GM12872 (cell line): Measurements from ENCODE around the gene UNC5A.

Experiments used
- TF ChIP-seq, protein P1 (sequence below): IDR thresholded peaks from 3 replicates; pipeline ENCODE4 v1.5.1; 2011; ENCODE audit warnings: low read depth, mild to moderate bottlenecking, low read length, moderate library complexity; ENCODE audit not compliant: insufficient read depth

UNC5A gene

DNA sequence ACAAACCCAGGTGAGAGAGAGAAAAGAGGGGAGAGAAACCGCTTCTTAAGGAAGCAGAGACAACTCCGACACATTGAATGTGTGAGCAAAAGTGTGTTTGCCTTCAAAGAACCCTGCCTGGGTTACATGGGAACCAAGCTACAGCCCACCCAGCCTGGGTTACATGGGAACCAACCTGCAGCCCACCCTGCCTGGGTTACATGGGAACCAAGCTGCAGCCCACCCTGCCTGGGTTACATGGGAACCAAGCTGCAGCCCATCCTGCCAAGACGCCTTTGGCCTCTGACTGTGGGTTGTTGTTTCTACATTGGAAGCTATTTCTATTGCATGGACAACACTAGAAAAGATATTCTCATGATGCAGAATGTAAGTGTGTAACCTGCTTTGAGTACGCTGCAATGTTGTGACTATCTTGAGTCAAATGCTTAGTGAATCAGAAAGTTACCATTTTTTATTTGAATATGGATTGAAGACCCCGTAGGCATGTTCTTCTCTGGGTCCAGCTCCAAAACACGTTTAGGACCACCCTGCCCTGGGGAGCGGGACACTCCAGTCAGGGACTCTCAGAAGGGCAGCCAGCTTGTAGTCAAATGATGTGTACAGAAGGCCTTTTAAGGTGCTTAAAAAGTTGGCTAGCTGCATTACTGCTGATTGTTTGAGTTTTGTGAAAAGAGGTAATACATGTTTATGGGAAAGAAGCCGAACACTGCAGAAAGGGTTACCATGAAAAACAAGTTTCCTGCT, 39.1 kb upstream of the UNC5A start:
- TF ChIP-seq, protein P1, sequence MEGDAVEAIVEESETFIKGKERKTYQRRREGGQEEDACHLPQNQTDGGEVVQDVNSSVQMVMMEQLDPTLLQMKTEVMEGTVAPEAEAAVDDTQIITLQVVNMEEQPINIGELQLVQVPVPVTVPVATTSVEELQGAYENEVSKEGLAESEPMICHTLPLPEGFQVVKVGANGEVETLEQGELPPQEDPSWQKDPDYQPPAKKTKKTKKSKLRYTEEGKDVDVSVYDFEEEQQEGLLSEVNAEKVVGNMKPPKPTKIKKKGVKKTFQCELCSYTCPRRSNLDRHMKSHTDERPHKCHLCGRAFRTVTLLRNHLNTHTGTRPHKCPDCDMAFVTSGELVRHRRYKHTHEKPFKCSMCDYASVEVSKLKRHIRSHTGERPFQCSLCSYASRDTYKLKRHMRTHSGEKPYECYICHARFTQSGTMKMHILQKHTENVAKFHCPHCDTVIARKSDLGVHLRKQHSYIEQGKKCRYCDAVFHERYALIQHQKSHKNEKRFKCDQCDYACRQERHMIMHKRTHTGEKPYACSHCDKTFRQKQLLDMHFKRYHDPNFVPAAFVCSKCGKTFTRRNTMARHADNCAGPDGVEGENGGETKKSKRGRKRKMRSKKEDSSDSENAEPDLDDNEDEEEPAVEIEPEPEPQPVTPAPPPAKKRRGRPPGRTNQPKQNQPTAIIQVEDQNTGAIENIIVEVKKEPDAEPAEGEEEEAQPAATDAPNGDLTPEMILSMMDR = no peak

DNA sequence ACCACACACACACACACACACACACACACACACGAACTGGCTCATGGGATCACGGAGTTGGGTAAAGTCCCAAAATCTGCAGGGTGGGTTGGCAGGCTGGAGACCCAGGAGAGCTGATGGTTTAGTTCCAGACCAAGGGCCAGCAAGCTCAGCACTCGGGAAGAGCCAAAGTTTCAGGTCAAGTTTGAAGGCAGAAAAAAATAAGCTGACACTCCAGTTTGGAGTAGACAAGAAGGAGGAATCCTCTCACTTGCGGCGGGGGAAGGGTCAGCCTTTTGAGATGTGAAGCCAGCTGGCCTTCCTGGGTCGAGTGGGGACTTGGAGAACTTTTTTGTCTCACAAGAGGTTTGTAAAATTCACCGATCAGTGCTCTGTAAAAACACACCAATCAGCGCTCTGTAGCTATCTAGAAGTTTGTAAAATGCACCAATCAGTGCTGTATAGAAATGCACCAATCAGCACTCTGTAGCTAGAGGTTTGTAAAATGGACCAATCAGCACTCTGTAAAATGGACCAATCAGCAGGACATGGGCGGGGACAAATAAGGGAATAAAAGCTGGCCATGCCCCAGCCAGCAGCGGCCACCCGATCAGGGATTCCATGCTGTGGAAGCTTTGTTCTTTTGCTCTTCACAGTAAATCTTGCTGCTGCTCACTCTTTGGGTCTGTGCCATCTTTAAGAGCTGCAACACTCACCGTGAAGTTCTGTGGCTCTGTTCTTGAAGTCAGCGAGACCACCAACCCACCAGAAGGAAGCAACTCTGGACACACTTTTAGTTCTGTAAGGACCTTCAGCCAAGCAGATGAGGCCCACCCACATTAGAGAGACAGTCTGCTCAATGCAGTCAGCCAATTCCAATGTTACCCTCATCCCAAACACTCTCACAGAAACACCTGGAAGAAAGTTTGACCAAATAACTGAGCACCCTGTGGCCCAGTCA, 37.8 kb upstream of the UNC5A start:
- TF ChIP-seq, protein P1 = no peak

DNA sequence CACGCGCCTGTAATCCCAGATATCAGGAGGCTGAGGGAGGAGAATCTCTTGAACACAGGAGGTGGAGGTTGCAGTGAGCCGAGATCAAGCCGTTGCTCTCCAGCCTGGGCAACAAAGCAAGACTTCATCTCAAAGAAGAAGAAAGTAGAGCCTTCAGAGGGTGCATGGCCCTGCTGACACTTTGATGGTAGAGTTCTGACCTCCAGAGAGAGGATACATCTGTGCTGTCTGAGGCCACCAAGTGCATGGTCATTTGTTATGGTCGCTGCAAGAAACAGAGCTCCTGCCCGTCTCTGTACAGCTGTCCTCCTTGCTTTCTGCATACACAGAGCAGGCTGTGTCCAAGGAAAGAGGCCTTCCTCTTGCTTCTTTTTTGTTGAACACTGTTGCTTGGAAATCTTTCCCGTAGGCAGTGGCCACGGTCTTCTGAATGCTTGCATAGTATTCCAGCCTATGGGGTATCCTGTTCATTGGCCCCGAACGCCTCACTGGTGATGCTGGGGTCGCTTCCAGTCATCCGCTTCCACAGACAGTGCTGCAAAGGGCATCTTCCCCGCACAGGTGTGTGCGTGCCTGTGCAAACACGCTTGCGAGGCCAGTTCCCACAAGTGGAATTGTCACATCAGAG, 36.8 kb upstream of the UNC5A start:
- TF ChIP-seq, protein P1 = no peak

DNA sequence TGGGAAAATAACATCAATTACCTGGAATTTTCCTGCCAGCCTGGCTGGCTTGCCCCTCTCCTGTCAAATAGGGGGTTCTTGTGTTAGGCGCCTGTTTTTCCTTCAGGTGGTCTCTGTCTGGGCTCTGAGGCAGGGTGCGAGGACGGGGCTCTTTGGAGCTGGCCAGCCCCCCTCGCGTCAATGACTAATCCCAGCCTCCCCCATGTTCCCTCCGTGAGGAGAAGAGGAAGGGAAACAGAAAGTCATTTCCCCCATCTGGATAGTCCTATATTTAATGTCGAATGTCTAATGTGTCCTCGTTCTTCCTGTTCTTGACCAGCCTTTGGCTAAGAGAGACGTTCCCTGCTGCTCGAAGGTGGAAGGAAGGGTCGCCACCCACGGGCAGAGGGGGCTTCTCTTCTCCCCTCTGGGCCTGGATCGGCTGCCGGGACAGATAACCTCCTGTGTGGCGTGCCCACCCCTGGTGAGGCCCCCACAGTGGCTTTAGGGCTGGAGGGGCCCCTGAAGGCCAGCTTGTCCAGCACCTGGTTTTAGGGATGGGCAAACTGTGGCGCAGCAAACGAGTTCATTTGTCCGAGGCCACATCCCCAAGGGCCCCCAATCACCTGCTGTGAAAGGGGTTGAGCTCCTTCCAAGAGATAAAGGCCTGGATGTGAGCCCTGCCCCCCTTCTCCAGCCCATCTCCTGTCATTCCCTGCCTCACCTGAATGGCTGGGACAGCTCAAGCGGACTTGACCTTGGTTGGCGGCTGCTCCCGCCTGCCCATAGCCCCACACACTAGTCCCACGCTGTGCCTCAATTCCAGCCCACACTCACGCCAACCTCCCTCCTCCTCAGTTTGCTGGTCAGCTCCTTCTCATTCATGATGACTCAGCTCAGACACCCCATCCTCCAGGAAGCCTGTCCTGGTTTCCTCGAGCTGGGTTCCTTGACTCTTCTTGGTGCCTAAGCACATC, 35.9 kb upstream of the UNC5A start:
- TF ChIP-seq, protein P1 = no peak

DNA sequence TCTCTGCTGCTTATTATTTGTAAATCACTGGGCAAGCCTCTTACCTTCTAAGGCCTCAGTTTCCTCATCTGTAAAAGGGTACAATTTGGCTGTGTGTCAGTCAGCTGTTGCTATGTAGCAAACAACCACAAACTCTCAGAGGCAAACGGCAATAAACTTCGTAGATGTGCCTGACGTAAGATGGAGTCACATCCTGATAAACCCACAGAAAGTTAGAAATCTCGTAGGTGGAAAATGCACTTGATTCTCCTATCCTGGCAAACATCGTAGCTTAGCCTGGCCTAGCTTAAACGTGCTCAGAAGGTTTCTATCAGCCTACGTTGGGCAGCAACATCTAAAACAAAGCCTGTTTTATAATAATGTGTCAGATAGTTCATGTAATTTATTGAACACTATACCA, 35.0 kb upstream of the UNC5A start:
- TF ChIP-seq, protein P1 = no peak

DNA sequence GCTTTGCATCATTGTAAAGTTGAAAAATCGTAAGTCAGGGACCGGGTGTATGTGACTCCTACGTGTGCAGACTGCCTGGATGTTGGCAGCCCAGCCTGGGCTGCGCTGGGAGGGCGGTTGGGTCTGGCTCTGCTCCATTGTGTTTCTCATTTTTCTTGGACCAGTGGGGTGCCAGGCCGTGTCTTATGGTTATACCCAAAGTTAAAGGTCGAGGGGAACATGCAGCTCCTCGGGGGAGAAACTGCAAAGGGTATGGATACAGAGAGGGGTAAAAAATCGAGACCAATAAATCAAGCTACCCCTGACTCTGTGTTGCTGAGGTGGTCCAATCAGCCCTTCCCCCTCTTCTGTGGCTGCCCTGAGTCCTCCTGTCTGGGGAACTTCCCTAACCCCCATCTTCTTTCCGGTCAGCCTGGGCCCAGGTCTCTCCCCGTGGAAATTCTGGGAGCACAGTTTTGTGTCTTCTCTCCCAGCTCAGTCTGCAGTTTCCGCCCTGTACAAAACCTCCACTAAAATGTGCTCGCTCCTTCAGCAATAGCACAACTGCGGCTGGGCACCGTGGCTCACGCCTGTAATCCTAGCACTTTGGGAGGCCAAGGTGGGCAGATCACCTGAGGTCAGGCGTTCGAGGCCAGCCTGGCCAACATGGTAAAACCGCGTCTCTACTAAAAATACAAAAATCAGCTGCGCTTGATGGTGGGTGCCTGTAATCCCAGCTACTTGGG, 34.1 kb upstream of the UNC5A start:
- TF ChIP-seq, protein P1 = no peak
